Suprapubic skin (tissue), 4 donors: Measurements from ENCODE around the gene EP300. TPM values are rescaled to one million over a fixed set of nuclear protein-coding genes. Genes with fewer than 3 reads are reported as not detected.

ENCODE experiments used
- DNase-seq, 2 donors: peaks; one replicate each; pipeline ENCODE4 v3.0.0-alpha.2; 2019; ENCODE audit warnings: low spot score in 2 of 2
- H3K27ac ChIP-seq: fragments of 200-600 bp; sonication (generic); one replicate; pipeline ENCODE4 v1.5.1; 2019
- H3K27me3 ChIP-seq: fragments of 200-600 bp; sonication (generic); one replicate; pipeline ENCODE4 v1.5.1; 2019
- H3K36me3 ChIP-seq: fragments of 200-600 bp; sonication (generic); one replicate; pipeline ENCODE4 v1.5.1; 2019
- H3K4me1 ChIP-seq: fragments of 200-600 bp; sonication (generic); one replicate; pipeline ENCODE4 v1.5.1; 2019
- H3K4me3 ChIP-seq: fragments of 200-600 bp; sonication (generic); one replicate; pipeline ENCODE4 v1.5.1; 2019; ENCODE audit warnings: mild to moderate bottlenecking
- H3K9me3 ChIP-seq: fragments of 200-600 bp; sonication (generic); one replicate; pipeline ENCODE4 v1.5.1; 2019
- CTCF ChIP-seq, 2 donors: fragments of 200-600 bp in 1 of 2; fragments of 450-650 bp in 1 of 2; sonication (generic) in 1 of 2; IDR thresholded peaks; one replicate each; pipeline ENCODE4 v1.5.1; 2016 to 2019; ENCODE audit warnings: antibody characterized with exemption in 2 of 2, mild to moderate bottlenecking in 1 of 2, moderate library complexity in 1 of 2
- EP300 ChIP-seq: sonication (generic); formaldehyde crosslinking; IDR thresholded peaks from one replicate; pipeline ENCODE4 v1.6.1; 2017; ENCODE audit warnings: antibody characterized with exemption
- POLR2A ChIP-seq, 2 donors: fragments of 450-650 bp; IDR thresholded peaks; one replicate each; pipeline ENCODE4 v1.6.1; 2017; ENCODE audit warnings: antibody characterized with exemption in 2 of 2, mild to moderate bottlenecking in 2 of 2, moderate library complexity in 2 of 2
- POLR2AphosphoS5 ChIP-seq, 3 donors: sonication (generic); formaldehyde crosslinking; IDR thresholded peaks; one replicate each; pipeline ENCODE4 v1.6.1; 2017; ENCODE audit warnings: antibody characterized with exemption in 3 of 3
- WGBS: methylation state at CpG from one replicate; pipeline ENCODE4 v1.1.5; 2018; 5-methylcytosine and 5-hydroxymethylcytosine counted together
- total RNA-seq, 4 donors: library from RNA; depleted of rRNA; stranded (reverse); fragments of >200 nt; gene quantifications; one replicate each; pipeline ENCODE4 v1.1.0, GENCODE V29; 2016

The EP300 gene
- total RNA-seq, 4 donors from 2014 or later = 103 to 172 (median 126) TPM

GRCh38 chr22:41222846-41223507 lies 130.6 kb downstream of the EP300 start:
- peaks cover 78% of the 10 kb centered on the region for H3K36me3 ChIP-seq
- no peak for TF ChIP-seq CTCF (IDR thresholded peaks at IDR 0.05)
- no peak for TF ChIP-seq EP300
- no peak for TF ChIP-seq POLR2A (IDR thresholded peaks at IDR 0.05)
- no peak for TF ChIP-seq POLR2AphosphoS5 (IDR thresholded peaks at IDR 0.05)
- H3K4me3 ChIP-seq = no peak overlapping the region
- no peaks in the 10 kb centered on the region for H3K27me3 ChIP-seq
- no peaks in the 10 kb centered on the region for H3K4me1 ChIP-seq
- DNase-seq = no peak
- H3K9me3 ChIP-seq = no peaks in the 10 kb centered on the region
- WGBS = 76% methylated on average over 9 of the region's 9 CpGs
- no peak overlapping the region for H3K27ac ChIP-seq

GRCh38 chr22:41223535-41223934 lies 131.1 kb downstream of the EP300 start:
- Histone ChIP-seq H3K9me3 (no peaks in the 10 kb centered on the region), H3K4me3 (no peak overlapping the region), H3K27ac (no peak overlapping the region), H3K36me3 (peaks cover 83% of the 10 kb centered on the region), H3K4me1 (no peaks in the 10 kb centered on the region), H3K27me3 (no peaks in the 10 kb centered on the region)
- no peak for DNase-seq
- 60% methylated on average over 1 of the region's 7 CpGs for WGBS
- TF ChIP-seq CTCF (IDR thresholded peaks at IDR 0.05) = no peak
- no peak for TF ChIP-seq EP300
- TF ChIP-seq POLR2AphosphoS5 (IDR thresholded peaks at IDR 0.05) = no peak
- TF ChIP-seq POLR2A (IDR thresholded peaks at IDR 0.05) = no peak

- no peak for TF ChIP-seq POLR2A (IDR thresholded peaks at IDR 0.05)
- no peak for TF ChIP-seq CTCF (IDR thresholded peaks at IDR 0.05)
- TF ChIP-seq EP300 = no peak
- no peak for TF ChIP-seq POLR2AphosphoS5 (IDR thresholded peaks at IDR 0.05)
- Histone ChIP-seq H3K27ac (no peak overlapping the region), H3K36me3 (peaks cover 88% of the 10 kb centered on the region), H3K27me3 (no peaks in the 10 kb centered on the region), H3K4me1 (no peaks in the 10 kb centered on the region), H3K9me3 (no peaks in the 10 kb centered on the region), H3K4me3 (no peak overlapping the region)
- 89% methylated on average over 26 of the region's 26 CpGs for WGBS
- no peak for DNase-seq
These were observed 134.6 kb downstream of the EP300 start for GRCh38 chr22:41226723-41227655.

GRCh38 chr22:41229215-41229614 lies 136.8 kb downstream of the EP300 start:
- H3K27me3 ChIP-seq = no peaks in the 10 kb centered on the region
- H3K9me3 ChIP-seq = no peaks in the 10 kb centered on the region
- no peak for DNase-seq
- no peak overlapping the region for H3K4me3 ChIP-seq
- H3K36me3 ChIP-seq = peaks cover 67% of the 10 kb centered on the region
- no peaks in the 10 kb centered on the region for H3K4me1 ChIP-seq
- TF ChIP-seq CTCF (IDR thresholded peaks at IDR 0.05) (no peak), POLR2A (IDR thresholded peaks at IDR 0.05) (no peak), EP300 (no peak), POLR2AphosphoS5 (IDR thresholded peaks at IDR 0.05) (no peak)
- no peak overlapping the region for H3K27ac ChIP-seq
- 88% methylated on average over 6 of the region's 6 CpGs for WGBS

Other genes starting within 250 kb of the EP300 start
- gene ST13, start 236.0 kb upstream of the EP300 start, total RNA-seq = 100 to 1,000 TPM; 104 to 117 (median 115) TPM
- gene XPNPEP3, start 235.4 kb upstream of the EP300 start, total RNA-seq = 10 to 100 TPM in 3 of 4 donors, 1 to 10 TPM in 1; 10.0 to 19.5 (median 14.6) TPM
- gene DNAJB7, start 230.5 kb upstream of the EP300 start, total RNA-seq = not detected
- 10 to 100 TPM; 30.2 to 42.4 (median 39.2) TPM for gene RBX1, start 141.2 kb upstream of the EP300 start, total RNA-seq
- 10 to 100 TPM; 13.2 to 36.5 (median 17.4) TPM for gene L3MBTL2, start 112.7 kb downstream of the EP300 start, total RNA-seq
- 10 to 100 TPM in 3 of 4 donors, 1 to 10 TPM in 1; 9.5 to 18.8 (median 15.7) TPM for gene CHADL, start 148.3 kb downstream of the EP300 start, total RNA-seq
- gene RANGAP1, start 193.6 kb downstream of the EP300 start, total RNA-seq = 100 to 1,000 TPM; 112 to 120 (median 114) TPM
- 10 to 100 TPM; 29.7 to 45.7 (median 41.0) TPM for gene ZC3H7B, start 208.9 kb downstream of the EP300 start, total RNA-seq